Ishikawa (cell line): ENCODE results near the gene RELN.

Source experiments
- CEBPB ChIP-seq: IDR thresholded peaks from 2 replicates; pipeline ENCODE4 v1.6.1; 2012
- CREB1 ChIP-seq: IDR thresholded peaks from 2 replicates; pipeline ENCODE4 v1.6.1; 2012; ENCODE audit warnings: low read depth
- EGR1 ChIP-seq: IDR thresholded peaks from 2 replicates; pipeline ENCODE4 v1.6.1; 2012
- EP300 ChIP-seq: IDR thresholded peaks from 2 replicates; pipeline ENCODE4 v1.6.1; 2012; ENCODE audit warnings: borderline replicate concordance
- FOXM1 ChIP-seq: IDR thresholded peaks from 2 replicates; pipeline ENCODE4 v1.6.1; 2012; ENCODE audit warnings: low read depth, borderline replicate concordance
- MAX ChIP-seq: IDR thresholded peaks from 2 replicates; pipeline ENCODE4 v1.6.1; 2012
- NFIC ChIP-seq: IDR thresholded peaks from 2 replicates; pipeline ENCODE4 v1.6.1; 2012
- RAD21 ChIP-seq: IDR thresholded peaks from 2 replicates; pipeline ENCODE4 v1.6.1; 2012; ENCODE audit warnings: low read depth
- REST ChIP-seq: IDR thresholded peaks from 2 replicates; pipeline ENCODE4 v1.6.1; 2012; ENCODE audit warnings: low read depth, mild to moderate bottlenecking
- TAF1 ChIP-seq: IDR thresholded peaks from 2 replicates; pipeline ENCODE4 v1.6.1; 2012; ENCODE audit warnings: low read depth, mild to moderate bottlenecking
- TCF12 ChIP-seq: IDR thresholded peaks from 2 replicates; pipeline ENCODE4 v1.6.1; 2012; ENCODE audit warnings: low read depth
- TEAD4 ChIP-seq: IDR thresholded peaks from 2 replicates; pipeline ENCODE4 v1.6.1; 2012
- USF1 ChIP-seq: IDR thresholded peaks from 2 replicates; pipeline ENCODE4 v1.6.1; 2012
- YY1 ChIP-seq: IDR thresholded peaks from 2 replicates; pipeline ENCODE4 v1.6.1; 2012; ENCODE audit warnings: low read depth
- ZBTB7A ChIP-seq: IDR thresholded peaks from 2 replicates; pipeline ENCODE4 v1.6.1; 2012; ENCODE audit warnings: low read depth

Gene RELN

GRCh38 chr7:103799298-103799697, 190.2 kb downstream of the RELN start:
- TF ChIP-seq YY1 = no peak
- TF ChIP-seq TEAD4 = no peak
- TF ChIP-seq EGR1 = no peak
- TF ChIP-seq TCF12 = no peak
- no peak for TF ChIP-seq NFIC
- TF ChIP-seq CREB1 = no peak
- TF ChIP-seq RAD21 = no peak
- TF ChIP-seq REST = no peak
- TF ChIP-seq MAX = no peak
- no peak for TF ChIP-seq CEBPB

GRCh38 chr7:103797647-103798307, 191.7 kb downstream of the RELN start:
- TF ChIP-seq TAF1 (no peak), MAX (no peak), CREB1 (no peak), TCF12 (no peak), REST (no peak), EGR1 (no peak)

- TF ChIP-seq TCF12 (no peak), MAX (no peak), RAD21 (no peak), NFIC (no peak), EP300 (no peak), YY1 (no peak), EGR1 (no peak), REST (no peak), CREB1 (no peak)
Measured at GRCh38 chr7:103796327-103796962, 193.0 kb downstream of the RELN start.

- TF ChIP-seq CEBPB (no peak), EP300 (no peak), TAF1 (no peak), REST (no peak), USF1 (no peak), RAD21 (no peak), NFIC (no peak), EGR1 (no peak), TCF12 (no peak), TEAD4 (no peak), MAX (no peak), ZBTB7A (no peak), FOXM1 (no peak), CREB1 (no peak)
Measured at GRCh38 chr7:103795787-103796186, 193.7 kb downstream of the RELN start.
